Testis (tissue), 2 donors: ENCODE results near the gene RUSF1.

ENCODE experiments used
- CTCF ChIP-seq, 3 experiments: fragments of 450-650 bp in 2 of 3; fragments of 200-600 bp in 1 of 3; sonication (generic) in 1 of 3; IDR thresholded peaks; one replicate each; pipeline ENCODE4 v1.5.1; 2016 to 2019; ENCODE audit warnings: antibody characterized with exemption in 3 of 3, mild to moderate bottlenecking in 2 of 3, moderate library complexity in 1 of 3
- POLR2A ChIP-seq: fragments of 450-650 bp; IDR thresholded peaks from one replicate; pipeline ENCODE4 v1.6.1; 2017; ENCODE audit warnings: antibody characterized with exemption, mild to moderate bottlenecking, moderate library complexity

- TF ChIP-seq POLR2A (no peak), CTCF (IDR thresholded peaks at IDR 0.05) (no peak)
Measured at GRCh38 chr16:31521368-31521767, 13.2 kb upstream of the RUSF1 start.
